MM.1S (cell line): ENCODE measurements around the gene VSTM2L.

ENCODE experiments used
- DNase-seq: peaks from one replicate; pipeline ENCODE4 v3.0.0-alpha.2; 2015
- H2AFZ ChIP-seq: fragments of 300-600 bp; sonication (generic); 2 replicates; pipeline ENCODE4 v1.6.0; 2016; ENCODE audit warnings: antibody characterized with exemption, low read length
- H3F3A ChIP-seq: fragments of 300-600 bp; sonication (generic); 2 replicates; pipeline ENCODE4 v1.6.1; 2016; ENCODE audit warnings: mild to moderate bottlenecking, antibody characterized with exemption, low read length, moderate library complexity, mixed read lengths; ENCODE audit not compliant: insufficient read depth
- H3K27ac ChIP-seq: fragments of 300-600 bp; sonication (generic); 2 replicates; pipeline ENCODE4 v1.5.1; 2016; ENCODE audit warnings: mild to moderate bottlenecking, low read length
- H3K27me3 ChIP-seq: fragments of 300-600 bp; sonication (generic); replicated peaks from 2 replicates; pipeline ENCODE4 v1.6.0; 2016; ENCODE audit warnings: low read length; ENCODE audit not compliant: insufficient read depth
- H3K36me3 ChIP-seq: fragments of 300-600 bp; sonication (generic); replicated peaks from 2 replicates; pipeline ENCODE4 v1.6.1; 2016; ENCODE audit warnings: mild to moderate bottlenecking, low read length, mixed read lengths; ENCODE audit not compliant: insufficient read depth
- H3K4me1 ChIP-seq: fragments of 300-600 bp; sonication (generic); 2 replicates; pipeline ENCODE4 v1.6.1; 2016; ENCODE audit warnings: low read length, mixed read lengths
- H3K4me2 ChIP-seq: fragments of 300-600 bp; sonication (generic); 2 replicates; pipeline ENCODE4 v1.6.0; 2016; ENCODE audit warnings: low read depth, low read length
- H3K4me3 ChIP-seq: fragments of 300-600 bp; sonication (generic); 2 replicates; pipeline ENCODE4 v1.5.1; 2016; ENCODE audit warnings: low read length, mixed read lengths
- H3K79me2 ChIP-seq: fragments of 300-600 bp; sonication (generic); 2 replicates; pipeline ENCODE4 v1.6.1; 2016; ENCODE audit warnings: mixed run types, low read length, mixed read lengths
- H3K9ac ChIP-seq: fragments of 300-600 bp; sonication (generic); 2 replicates; pipeline ENCODE4 v1.6.1; 2016; ENCODE audit warnings: low read length, mixed read lengths
- H3K9me2 ChIP-seq: fragments of 300-600 bp; sonication (generic); replicated peaks from 2 replicates; pipeline ENCODE4 v1.6.1; 2016; ENCODE audit warnings: mild to moderate bottlenecking, low read length, mixed read lengths; ENCODE audit not compliant: insufficient read depth
- H3K9me3 ChIP-seq: fragments of 300-600 bp; sonication (generic); replicated peaks from 2 replicates; pipeline ENCODE4 v1.6.1; 2016; ENCODE audit warnings: mild to moderate bottlenecking, low read length, mixed read lengths; ENCODE audit not compliant: insufficient read depth
- H4K20me1 ChIP-seq: fragments of 300-600 bp; sonication (generic); 2 replicates; pipeline ENCODE4 v1.6.1; 2016; ENCODE audit warnings: mild to moderate bottlenecking, low read length, moderate library complexity, mixed read lengths; ENCODE audit not compliant: insufficient read depth
- CTCF ChIP-seq: fragments of 300-600 bp; sonication (generic); IDR thresholded peaks from 2 replicates; pipeline ENCODE4 v1.5.1; 2016; ENCODE audit warnings: antibody characterized with exemption, low read length, mixed read lengths
- EZH2 ChIP-seq: fragments of 300-600 bp; sonication (generic); optimal IDR thresholded peaks from 2 replicates; pipeline ENCODE3; 2017; ENCODE audit warnings: low read depth, mild to moderate bottlenecking, antibody characterized with exemption, low read length, mixed read lengths
- EZH2phosphoT487 ChIP-seq: fragments of 300-600 bp; sonication (generic); IDR thresholded peaks from 2 replicates; pipeline ENCODE4 v1.6.1; 2018; ENCODE audit warnings: antibody characterized with exemption, low read length

Gene VSTM2L

GRCh38 chr20:37882961-37883712, 19.8 kb upstream of the VSTM2L start:
- no peak for TF ChIP-seq EZH2phosphoT487
- no peak for TF ChIP-seq CTCF
- TF ChIP-seq EZH2 = no peak
- Histone ChIP-seq H3K9ac (no peak overlapping the region), H4K20me1 (no peaks in the 10 kb centered on the region), H3K36me3 (no peaks in the 10 kb centered on the region), H3F3A (no peaks in the 10 kb centered on the region), H3K4me1 (no peaks in the 10 kb centered on the region), H3K9me2 (no peaks in the 10 kb centered on the region), H3K27ac (no peak overlapping the region), H3K9me3 (no peaks in the 10 kb centered on the region), H3K79me2 (no peaks in the 10 kb centered on the region), H2AFZ (no peak overlapping the region), H3K27me3 (no peaks in the 10 kb centered on the region), H3K4me3 (no peak overlapping the region), H3K4me2 (no peak overlapping the region)
- no peak for DNase-seq

DNA sequence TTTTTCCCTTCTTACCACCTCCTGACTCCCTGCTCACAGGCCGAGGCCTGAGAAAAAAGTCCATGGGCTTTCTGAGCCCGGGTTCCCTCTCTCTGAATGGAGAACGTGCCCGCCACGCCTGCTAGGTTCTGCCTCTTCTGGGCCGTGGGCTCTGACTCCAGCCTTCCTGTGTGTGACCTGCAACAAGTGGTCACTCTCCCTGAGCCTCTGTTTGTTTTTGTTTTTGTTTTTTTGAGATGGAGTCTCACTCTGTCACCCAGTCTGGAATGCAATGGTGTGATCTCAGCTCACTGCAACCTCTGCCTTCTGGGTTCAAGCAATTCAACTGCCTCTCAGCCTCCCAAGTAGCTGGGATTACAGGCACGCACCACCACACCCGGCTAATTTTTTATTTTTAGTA, 17.9 kb upstream of the VSTM2L start:
- H3K4me1 ChIP-seq = no peaks in the 10 kb centered on the region

DNA sequence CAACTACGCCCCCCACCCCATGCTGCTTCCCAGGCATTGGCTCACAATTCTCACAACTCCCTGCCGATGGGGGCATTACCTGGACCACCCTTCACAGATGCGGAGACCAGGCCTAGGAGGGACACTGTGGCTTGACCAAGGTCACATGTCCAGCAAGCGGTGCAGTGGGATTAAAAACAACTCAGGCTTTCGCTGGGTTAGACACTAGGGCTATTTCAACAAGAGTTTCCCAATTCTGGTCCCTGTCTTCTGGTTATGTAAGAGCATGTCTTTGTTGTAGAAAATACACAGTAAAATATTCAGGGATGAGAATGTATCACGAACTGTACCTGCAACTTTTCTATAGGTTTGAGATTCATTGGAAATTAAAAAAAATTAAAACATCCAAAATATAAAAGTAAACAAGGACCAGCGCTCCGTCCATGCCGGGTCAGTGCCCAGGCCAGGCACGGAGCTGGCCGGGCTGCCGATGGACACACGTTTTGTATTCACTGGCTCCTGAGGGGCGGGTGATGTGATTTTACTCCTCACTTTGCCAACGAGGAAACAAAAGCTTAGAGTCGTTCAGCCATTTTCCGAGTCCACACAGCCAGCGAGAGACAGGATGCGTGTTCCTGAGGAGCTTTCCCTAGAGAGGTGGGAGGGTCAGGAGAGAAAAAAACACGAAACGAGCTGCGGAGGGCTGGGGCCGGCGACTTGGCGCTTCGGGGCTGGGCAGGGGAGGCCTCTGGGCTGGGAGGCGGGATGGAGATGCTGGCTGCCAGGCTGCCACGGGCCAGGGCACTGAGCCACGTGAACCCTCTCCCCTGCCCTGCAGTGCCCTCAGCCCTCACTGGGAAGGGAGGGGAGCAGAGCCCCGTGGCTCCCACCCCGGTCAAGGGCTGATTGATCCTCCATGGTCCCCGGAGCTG, 17.1 kb upstream of the VSTM2L start:
- H3K9me2 ChIP-seq = no peaks in the 10 kb centered on the region
- H3K4me2 ChIP-seq = no peak overlapping the region
- H3K27ac ChIP-seq = no peak overlapping the region
- H3K4me1 ChIP-seq = no peaks in the 10 kb centered on the region
- no peak overlapping the region for H2AFZ ChIP-seq
- no peak for DNase-seq
- H3F3A ChIP-seq = no peaks in the 10 kb centered on the region
- no peaks in the 10 kb centered on the region for H3K27me3 ChIP-seq
- H4K20me1 ChIP-seq = no peaks in the 10 kb centered on the region
- H3K79me2 ChIP-seq = no peaks in the 10 kb centered on the region
- no peak overlapping the region for H3K9ac ChIP-seq
- no peak overlapping the region for H3K4me3 ChIP-seq
- H3K36me3 ChIP-seq = no peaks in the 10 kb centered on the region
- no peaks in the 10 kb centered on the region for H3K9me3 ChIP-seq
- TF ChIP-seq EZH2phosphoT487 (no peak), CTCF (no peak), EZH2 (no peak)

More for the DNA sequence above, 17.9 kb upstream of the VSTM2L start:
- H3K36me3 ChIP-seq = no peaks in the 10 kb centered on the region
- H3K9ac ChIP-seq = no peak overlapping the region
- H3K27me3 ChIP-seq = no peaks in the 10 kb centered on the region
- DNase-seq = no peak
- no peaks in the 10 kb centered on the region for H3K9me3 ChIP-seq
- H2AFZ ChIP-seq = no peak overlapping the region
- no peaks in the 10 kb centered on the region for H3F3A ChIP-seq
- no peak overlapping the region for H3K27ac ChIP-seq
- no peak overlapping the region for H3K4me2 ChIP-seq
- H4K20me1 ChIP-seq = no peaks in the 10 kb centered on the region
- no peaks in the 10 kb centered on the region for H3K79me2 ChIP-seq
- no peaks in the 10 kb centered on the region for H3K9me2 ChIP-seq
- no peak overlapping the region for H3K4me3 ChIP-seq
- no peak for TF ChIP-seq EZH2
- no peak for TF ChIP-seq EZH2phosphoT487
- TF ChIP-seq CTCF = no peak
